NCI-H187 treated with DMSO at 0.1 percent for 48 hours (cell line): ENCODE data around the gene SLC25A21.

ENCODE experiments used
- DNase-seq: peaks from one replicate; lab custom pipeline; 2025; lab: John Stamatoyannopoulos, UW

Gene SLC25A21

DNA sequence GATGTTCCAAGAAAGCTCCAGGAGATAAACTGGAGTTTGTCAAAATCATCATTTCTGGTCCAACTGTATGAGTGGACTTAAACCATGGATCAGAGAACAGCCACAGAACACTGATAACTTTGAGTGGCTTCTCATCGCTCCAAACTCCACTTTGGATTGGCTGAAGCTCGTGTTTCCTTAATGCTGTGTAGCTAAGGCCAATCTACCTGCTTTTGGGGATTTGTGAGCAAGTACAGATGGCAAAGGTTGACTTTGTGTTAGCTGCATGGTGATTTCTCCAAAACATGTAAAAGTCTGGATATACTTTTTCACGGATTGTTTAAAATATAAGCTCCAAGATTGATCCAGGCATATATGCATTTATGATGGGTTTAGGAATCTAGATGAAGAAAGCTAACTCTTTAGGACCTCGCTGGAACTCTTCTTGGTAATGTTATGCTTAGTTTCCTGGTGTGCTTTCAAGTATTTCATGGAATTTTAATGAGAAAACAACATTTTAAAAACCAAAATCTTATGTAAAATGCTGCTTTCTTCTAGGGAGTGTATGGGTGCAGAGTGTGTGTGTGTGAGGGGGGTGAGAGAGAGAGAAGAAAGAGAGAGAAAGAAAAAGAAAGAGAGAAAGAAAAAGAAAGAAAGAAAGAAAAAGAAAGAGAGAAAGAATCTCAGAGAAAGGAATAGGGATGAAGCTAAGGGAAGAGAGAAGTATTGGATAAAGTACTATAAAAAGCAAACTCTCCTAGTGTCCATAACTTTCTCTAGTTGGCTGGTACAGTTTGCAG lies 522.3 kb downstream of the SLC25A21 start:
- DNase-seq: no peak

DNA sequence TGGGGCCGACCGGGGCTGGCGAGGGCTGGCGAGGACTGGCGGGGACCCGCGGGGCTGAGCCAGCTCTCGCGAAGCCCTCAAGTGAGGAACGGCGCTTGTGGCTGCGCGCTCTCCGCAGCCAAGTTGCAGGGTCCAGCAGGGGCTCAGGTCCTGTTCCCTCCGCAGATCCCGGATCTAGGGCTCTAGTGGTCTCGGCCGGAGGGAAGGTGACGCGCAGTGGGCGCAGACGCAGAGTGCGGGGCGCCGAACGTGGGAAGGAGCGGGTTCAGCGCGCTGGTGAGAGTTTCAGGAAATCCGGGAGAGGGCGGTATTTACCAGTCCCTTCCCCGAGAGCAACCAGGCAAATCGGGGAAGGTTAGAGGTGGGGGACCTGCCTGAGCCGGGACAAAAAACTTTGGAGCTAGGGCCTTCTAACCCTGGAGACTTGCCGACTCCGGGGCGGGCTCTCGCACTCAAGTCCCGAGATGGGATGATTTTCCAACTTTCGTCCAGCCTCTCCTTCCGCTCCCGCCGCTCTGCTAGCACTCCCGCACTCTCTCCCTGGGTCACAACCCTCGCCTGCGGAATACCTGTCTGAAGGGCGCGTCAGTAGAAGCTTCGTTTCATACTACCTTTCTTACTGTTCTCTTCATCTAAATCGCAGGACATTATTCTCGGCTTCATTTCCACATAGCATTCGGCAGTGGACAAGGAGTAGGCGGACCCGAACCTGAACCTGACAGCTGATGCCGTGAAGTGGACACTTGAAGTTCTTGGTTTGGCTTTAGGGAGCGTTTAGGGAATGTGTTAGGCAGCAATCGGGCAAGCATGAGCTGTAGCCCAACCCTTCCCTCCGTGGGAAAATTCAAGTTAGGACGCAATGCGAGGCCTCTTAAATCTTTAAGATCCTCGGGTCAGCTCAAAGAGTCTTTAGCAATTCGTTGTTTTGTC lies 524.3 kb downstream of the SLC25A21 start:
- DNase-seq: peak; percentile 55

DNA sequence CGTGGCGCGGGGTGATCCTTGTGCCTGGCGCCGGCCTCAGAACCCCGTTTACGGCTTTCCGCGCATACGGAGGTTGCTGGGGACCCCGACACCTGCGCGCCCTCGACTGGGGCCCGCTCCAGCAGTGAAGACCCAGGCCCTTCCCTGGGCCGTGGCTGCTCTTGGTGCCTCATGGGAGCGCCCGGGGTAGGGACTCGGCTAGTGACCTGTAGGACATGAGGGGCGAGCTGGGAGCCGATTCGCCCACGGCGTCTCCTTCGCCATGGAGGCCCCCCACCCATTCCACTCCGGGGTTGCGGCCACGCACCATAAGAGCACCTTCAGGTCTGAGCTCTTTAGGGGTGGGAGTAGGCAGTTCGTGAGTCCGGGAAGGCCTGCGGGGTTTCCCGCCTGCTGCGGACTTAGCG lies 525.0 kb downstream of the SLC25A21 start:
- no peak for DNase-seq

DNA sequence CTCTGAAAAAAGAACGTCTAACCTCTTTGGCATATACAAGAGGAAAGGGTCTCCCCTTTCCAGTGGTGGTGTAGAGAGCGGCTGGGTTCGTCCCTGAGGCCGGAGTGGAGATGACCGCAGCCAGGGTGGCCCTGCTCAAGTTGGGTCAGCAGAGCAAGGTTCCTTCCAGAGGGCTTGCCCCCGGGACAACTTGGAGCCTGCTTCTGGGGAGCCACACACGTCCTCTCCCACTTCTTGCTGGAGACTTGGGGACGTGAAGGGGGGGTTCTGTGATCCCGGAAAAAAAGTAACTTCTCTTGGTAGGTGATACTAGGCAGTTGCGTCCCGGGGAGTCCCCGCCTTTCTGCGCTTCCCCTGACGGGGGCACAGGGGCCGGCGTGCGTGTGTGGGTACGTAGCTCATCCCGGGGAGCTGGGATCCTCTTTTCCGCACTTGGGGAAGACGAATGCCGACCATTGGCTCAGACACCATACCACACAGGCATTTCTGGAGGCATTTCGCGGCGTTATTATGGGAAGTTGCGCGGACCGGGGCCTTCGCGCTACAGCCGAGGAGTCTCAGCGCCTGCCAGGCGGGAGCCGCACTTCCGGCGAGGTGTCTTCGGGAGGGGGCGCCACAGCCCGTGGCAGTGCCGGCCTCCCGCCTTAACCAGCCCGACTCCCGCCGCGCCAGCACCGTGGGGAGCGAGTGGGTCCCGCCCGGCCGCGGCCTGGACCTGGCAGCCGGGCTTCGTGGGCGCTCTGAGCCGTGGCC lies 525.6 kb downstream of the SLC25A21 start:
- no peak for DNase-seq

DNA sequence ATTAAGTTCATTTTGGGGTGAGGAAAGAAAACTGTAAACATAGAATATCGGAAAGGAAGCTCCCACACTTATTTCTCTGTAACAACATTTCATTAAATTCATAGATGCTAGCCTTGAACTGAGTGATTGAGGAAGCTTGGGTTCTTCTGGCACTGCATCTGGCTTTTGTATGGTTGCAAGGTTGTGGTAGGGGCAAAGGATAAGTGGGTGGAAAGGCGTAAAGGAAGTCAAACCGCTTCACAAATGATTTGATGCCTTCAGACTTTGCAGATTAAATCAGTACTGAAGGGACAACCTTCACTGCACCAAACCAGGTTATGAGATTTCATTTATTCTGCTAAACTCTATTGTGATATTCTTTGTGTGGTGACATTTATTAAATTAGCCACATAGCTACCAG lies 538.8 kb downstream of the SLC25A21 start:
- no peak for DNase-seq
